Prostate gland (tissue), 2 donors: ENCODE results near the gene HRAS. TPM values are rescaled to one million over a fixed set of nuclear protein-coding genes. Genes with fewer than 3 reads are reported as not detected.

ENCODE experiments used
- DNase-seq: peaks from one replicate; pipeline ENCODE4 v3.0.0-alpha.2; 2019; ENCODE audit warnings: low spot score
- H3K27ac ChIP-seq, 2 donors: fragments of 200-600 bp; sonication (generic); 2 replicates each; pipeline ENCODE4 v1.5.1; 2017 to 2019
- H3K27me3 ChIP-seq: fragments of 200-600 bp; sonication (generic); replicated peaks from 2 replicates; pipeline ENCODE4 v1.5.1; 2019; ENCODE audit not compliant: insufficient read depth
- H3K36me3 ChIP-seq, 2 donors: fragments of 200-600 bp; sonication (generic); 1 replicate in 1 of 2; 2 replicates in 1 of 2; pipeline versions ENCODE4 v1.5.1 to v1.8.1; 2017 to 2019
- H3K4me1 ChIP-seq: fragments of 200-600 bp; sonication (generic); replicated peaks from 2 replicates; pipeline ENCODE4 v1.5.1; 2019
- H3K4me3 ChIP-seq, 2 donors: fragments of 200-600 bp; sonication (generic); 2 replicates each; pipeline ENCODE4 v1.5.1; 2017 to 2019
- H3K9me3 ChIP-seq: fragments of 200-600 bp; sonication (generic); 2 replicates; pipeline ENCODE4 v1.5.1; 2017
- POLR2A ChIP-seq: fragments of 450-650 bp; IDR thresholded peaks from one replicate; pipeline ENCODE4 v1.6.1; 2016; ENCODE audit warnings: antibody characterized with exemption, mild to moderate bottlenecking
- POLR2AphosphoS5 ChIP-seq: sonication (generic); formaldehyde crosslinking; IDR thresholded peaks from one replicate; pipeline ENCODE4 v1.6.1; 2017; ENCODE audit warnings: antibody characterized with exemption
- WGBS: methylation state at CpG from one replicate; pipeline ENCODE4 v1.1.5; 2018; 5-methylcytosine and 5-hydroxymethylcytosine counted together
- intact Hi-C: fragments of 100-400 bp; cut with DNase I; formaldehyde crosslinking; loops from one replicate; pipeline ENCODE4 v1.14.2; 2022
- total RNA-seq, 2 donors: library from RNA; depleted of rRNA; stranded (reverse); fragments of >200 nt; gene quantifications; one replicate each; pipeline ENCODE4 v1.1.0, GENCODE V29; 2016
- TF ChIP-seq, protein P1 (sequence below), 4 experiments: fragments of 200-600 bp in 2 of 4; fragments of 450-650 bp in 2 of 4; sonication (generic) in 2 of 4; IDR thresholded peaks; 1 replicate in 3 of 4; 2 replicates in 1 of 4; pipeline ENCODE4 v1.5.1; 2016 to 2019; ENCODE audit warnings: antibody characterized with exemption in 4 of 4, mild to moderate bottlenecking in 2 of 4, moderate library complexity in 2 of 4

HRAS gene
- total RNA-seq, 2 donors from 2014 or later = 47.0 to 62.8 TPM

DNA sequence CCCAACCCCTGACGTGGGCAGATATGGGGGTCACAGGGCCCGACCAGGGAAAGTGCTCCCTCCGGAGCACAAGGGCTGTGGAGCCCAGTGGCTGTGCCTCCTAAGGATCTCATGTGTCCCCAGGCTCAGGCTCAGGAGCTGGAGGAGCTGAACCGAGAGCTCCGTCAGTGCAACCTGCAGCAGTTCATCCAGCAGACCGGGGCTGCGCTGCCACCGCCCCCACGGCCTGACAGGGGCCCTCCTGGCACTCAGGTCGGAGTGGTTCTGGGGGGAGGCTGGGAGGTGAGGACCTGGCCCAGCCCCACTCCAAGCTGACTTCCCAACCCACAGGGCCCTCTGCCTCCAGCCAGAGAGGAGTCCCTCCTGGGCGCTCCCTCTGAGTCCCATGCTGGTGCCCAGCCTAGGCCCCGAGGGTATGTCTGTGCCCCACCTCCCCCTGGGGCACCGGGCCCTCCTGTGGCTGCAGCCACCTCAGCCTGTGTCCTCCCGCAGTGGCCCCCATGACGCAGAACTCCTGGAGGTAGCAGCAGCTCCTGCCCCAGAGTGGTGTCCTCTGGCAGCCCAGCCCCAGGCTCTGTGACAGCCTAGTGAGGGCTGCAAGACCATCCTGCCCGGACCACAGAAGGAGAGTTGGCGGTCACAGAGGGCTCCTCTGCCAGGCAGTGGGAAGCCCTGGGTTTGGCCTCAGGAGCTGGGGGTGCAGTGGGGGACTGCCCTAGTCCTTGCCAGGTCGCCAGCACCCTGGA is 27.9 kb upstream of the HRAS start:
- 90% methylated on average over 15 of the region's 18 CpGs for WGBS
- intact Hi-C loops = no loop called here
- peak overlapping the region; percentile 71 to 84 for H3K27ac ChIP-seq
- TF ChIP-seq, protein P1, sequence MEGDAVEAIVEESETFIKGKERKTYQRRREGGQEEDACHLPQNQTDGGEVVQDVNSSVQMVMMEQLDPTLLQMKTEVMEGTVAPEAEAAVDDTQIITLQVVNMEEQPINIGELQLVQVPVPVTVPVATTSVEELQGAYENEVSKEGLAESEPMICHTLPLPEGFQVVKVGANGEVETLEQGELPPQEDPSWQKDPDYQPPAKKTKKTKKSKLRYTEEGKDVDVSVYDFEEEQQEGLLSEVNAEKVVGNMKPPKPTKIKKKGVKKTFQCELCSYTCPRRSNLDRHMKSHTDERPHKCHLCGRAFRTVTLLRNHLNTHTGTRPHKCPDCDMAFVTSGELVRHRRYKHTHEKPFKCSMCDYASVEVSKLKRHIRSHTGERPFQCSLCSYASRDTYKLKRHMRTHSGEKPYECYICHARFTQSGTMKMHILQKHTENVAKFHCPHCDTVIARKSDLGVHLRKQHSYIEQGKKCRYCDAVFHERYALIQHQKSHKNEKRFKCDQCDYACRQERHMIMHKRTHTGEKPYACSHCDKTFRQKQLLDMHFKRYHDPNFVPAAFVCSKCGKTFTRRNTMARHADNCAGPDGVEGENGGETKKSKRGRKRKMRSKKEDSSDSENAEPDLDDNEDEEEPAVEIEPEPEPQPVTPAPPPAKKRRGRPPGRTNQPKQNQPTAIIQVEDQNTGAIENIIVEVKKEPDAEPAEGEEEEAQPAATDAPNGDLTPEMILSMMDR (IDR thresholded peaks at IDR 0.05) = no peak
- TF ChIP-seq POLR2AphosphoS5 (no peak), POLR2A (no peak)
- no peaks in the 10 kb centered on the region for H3K36me3 ChIP-seq
- no peak overlapping the region for H3K4me3 ChIP-seq
- DNase-seq = no peak
- H3K4me1 ChIP-seq = peaks cover 20% of the 10 kb centered on the region
- no peaks in the 10 kb centered on the region for H3K27me3 ChIP-seq
- no peaks in the 10 kb centered on the region for H3K9me3 ChIP-seq

DNA sequence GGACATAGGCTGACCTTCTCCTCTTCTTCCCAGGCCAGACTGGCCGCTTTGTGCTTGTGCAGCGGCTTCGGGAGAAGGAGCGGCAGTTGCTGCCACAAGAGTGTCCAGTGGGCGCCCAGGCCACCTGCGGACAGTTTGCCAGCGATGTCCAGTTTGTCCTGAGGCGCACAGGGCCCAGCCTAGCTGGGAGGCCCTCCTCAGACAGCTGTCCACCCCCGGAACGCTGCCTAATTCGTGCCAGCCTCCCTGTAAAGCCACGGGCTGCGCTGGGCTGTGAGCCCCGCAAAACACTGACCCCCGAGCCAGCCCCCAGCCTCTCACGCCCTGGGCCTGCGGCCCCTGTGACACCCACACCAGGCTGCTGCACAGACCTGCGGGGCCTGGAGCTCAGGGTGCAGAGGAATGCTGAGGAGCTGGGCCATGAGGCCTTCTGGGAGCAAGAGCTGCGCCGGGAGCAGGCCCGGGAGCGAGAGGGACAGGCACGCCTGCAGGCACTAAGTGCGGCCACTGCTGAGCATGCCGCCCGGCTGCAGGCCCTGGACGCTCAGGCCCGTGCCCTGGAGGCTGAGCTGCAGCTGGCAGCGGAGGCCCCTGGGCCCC is 26.8 kb upstream of the HRAS start:
- Histone ChIP-seq H3K4me1 (peaks cover 20% of the 10 kb centered on the region), H3K9me3 (no peaks in the 10 kb centered on the region), H3K36me3 (no peaks in the 10 kb centered on the region), H3K4me3 (peak overlapping the region in 1 of 2 donors; percentile 95), H3K27ac (peak overlapping the region; percentile 71 to 87), H3K27me3 (no peaks in the 10 kb centered on the region)
- TF ChIP-seq POLR2AphosphoS5 (no peak), POLR2A (no peak)
- TF ChIP-seq, protein P1 (IDR thresholded peaks at IDR 0.05) = no peak
- no peak for DNase-seq
- 90% methylated on average over 23 of the region's 29 CpGs for WGBS
- intact Hi-C loops = no loop called here

DNA sequence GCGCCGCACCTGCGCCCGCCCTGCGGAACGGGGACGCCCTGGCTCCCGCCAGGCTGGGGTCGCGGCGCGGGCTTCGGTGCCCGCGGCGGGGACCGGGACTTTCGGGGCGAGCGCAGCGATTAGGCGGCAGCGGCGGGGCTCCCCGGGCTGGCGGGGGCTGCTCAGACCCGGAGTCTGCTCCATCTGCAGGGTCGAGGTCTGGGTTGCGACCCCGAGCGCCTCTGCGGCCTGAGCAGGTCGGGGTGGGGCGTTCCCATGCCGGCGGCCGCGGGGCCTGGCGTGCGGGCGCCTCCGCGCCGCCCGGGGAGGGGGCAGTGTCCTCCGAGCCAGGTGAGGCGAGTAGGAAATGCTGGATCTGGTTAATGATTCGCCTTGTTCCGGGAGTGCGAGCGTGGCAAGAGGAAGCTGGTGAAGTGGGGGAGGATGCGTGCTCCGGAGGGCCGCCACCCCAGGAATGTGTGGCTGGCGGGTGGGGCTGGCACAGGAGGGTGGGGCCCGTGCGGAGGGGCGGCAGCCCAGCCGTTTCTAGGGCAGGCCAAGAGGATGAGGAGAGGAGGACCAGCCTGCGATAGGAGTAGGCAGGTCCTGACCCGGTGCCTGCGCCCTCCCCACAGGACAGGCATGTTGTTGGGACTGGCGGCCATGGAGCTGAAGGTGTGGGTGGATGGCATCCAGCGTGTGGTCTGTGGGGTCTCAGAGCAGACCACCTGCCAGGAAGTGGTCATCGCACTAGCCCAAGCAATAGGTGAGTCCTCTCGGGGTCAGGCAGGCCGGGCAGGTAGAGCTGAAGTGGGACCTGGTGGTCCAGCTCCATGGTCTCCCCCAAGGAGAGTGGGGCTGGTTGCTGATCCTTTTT is 26.0 kb upstream of the HRAS start:
- peak overlapping the region; percentile 71 to 87 for H3K27ac ChIP-seq
- H3K4me3 ChIP-seq = peak overlapping the region; percentile 85 to 95
- H3K4me1 ChIP-seq = peaks cover 20% of the 10 kb centered on the region
- DNase-seq = no peak
- H3K9me3 ChIP-seq = no peaks in the 10 kb centered on the region
- TF ChIP-seq POLR2AphosphoS5 (peak; percentile 25), POLR2A (peak; percentile 13)
- TF ChIP-seq, protein P1 (IDR thresholded peaks at IDR 0.05) = no peak
- intact Hi-C loops = no loop called here
- H3K27me3 ChIP-seq = no peaks in the 10 kb centered on the region
- H3K36me3 ChIP-seq = no peaks in the 10 kb centered on the region
- 11% methylated on average over 41 of the region's 67 CpGs for whole genome bisulfite sequencing

DNA sequence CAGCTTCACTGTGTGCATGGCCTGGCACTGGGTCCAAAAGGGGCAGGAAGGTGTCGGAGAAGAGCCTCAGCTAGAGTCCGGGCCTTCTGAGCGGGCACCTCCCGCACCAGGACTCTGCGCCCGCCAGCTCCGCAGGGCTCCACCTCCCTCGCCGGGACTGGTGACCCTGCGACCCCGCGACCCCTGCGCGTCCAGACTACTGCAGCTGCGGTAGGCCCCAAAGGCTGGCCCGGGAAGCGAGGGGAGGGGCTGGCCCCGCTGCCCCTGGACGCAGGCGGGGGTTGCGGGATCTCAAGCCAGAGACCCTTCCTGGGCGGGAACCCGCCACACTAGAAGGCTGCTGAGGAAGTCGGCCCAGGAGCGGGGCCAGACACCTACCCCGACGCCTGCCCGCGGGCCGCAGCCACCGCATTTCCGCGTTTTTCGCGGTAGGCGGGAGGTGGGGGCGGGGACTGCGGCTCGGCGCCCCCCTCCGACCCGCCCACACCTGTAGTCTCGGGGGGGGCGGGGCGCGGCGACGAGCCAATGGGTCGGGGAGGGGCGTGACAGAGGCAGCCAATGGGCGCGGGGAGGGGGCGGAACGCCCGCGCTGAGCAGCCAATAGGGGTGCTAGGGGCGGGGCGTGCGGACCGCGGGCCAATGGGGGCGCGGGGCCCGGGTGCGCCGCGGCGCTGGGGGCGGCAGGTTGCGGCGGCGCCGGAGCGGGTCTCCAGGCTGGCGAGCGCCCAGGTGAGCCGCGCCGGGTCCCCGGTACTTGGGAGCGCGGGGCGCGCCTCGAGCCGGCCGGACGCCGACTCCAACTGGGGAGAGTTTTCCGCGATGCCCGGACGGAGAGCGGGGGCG is 25.1 kb upstream of the HRAS start, which contains the start of the genes LMNTD2 and RASSF7:
TSS of gene LMNTD2 (minus strand) at position 434 of the 843 bp plus-strand sequence. CDS start at position 412, 22 bp downstream.
TSS of gene RASSF7 (plus strand) at position 666 of the 843 bp plus-strand sequence. CDS start 799 bp downstream, outside the sequence.
- Histone ChIP-seq H3K4me3 (peak within 1 kb of the TSS; percentile 85 to 95), H3K4me1 (peaks cover 21% of the 10 kb centered on the region), H3K9me3 (no peaks in the 10 kb centered on the region), H3K27ac (peak within 1 kb of the TSS; percentile 82 to 87), H3K27me3 (no peaks in the 10 kb centered on the region), H3K36me3 (no peaks in the 10 kb centered on the region)
- DNase-seq = peak; percentile 95
- WGBS = 2% methylated on average over 51 of the region's 95 CpGs
- intact Hi-C loops = no loop called here
- TF ChIP-seq POLR2A (peak; percentile 64), POLR2AphosphoS5 (peak; percentile 82)
- TF ChIP-seq, protein P1 (IDR thresholded peaks at IDR 0.05) = peak in 2 of 4 experiments; percentile 8 to 13
